Ascending aorta (tissue), 2 donors: ENCODE data around the gene SP9. TPM values are rescaled to one million over a fixed set of nuclear protein-coding genes. Genes with fewer than 3 reads are reported as not detected.
"Not testable (repeated sequence)": the region's sequence is repeated elsewhere in the genome, so short reads cannot be mapped to it uniquely, and the experiment has no call there.

ENCODE experiments used
- DNase-seq, 2 donors: peaks; one replicate each; pipeline ENCODE4 v3.0.0-alpha.2; 2019; ENCODE audit warnings: low spot score in 2 of 2
- H3K27ac ChIP-seq, 2 donors: fragments of 200-600 bp; sonication (generic); one replicate each; pipeline ENCODE4 v1.5.1; 2016 to 2017; ENCODE audit warnings: mild to moderate bottlenecking in 1 of 2
- H3K27me3 ChIP-seq: fragments of 200-600 bp; sonication (generic); one replicate; pipeline ENCODE4 v1.5.1; 2017
- H3K36me3 ChIP-seq, 2 donors: fragments of 200-600 bp; sonication (generic); one replicate each; pipeline ENCODE4 v1.5.1; 2016
- H3K4me1 ChIP-seq, 2 donors: fragments of 200-600 bp; sonication (generic); one replicate each; pipeline ENCODE4 v1.5.1; 2016 to 2017; ENCODE audit warnings: mild to moderate bottlenecking in 1 of 2
- H3K4me3 ChIP-seq, 2 donors: fragments of 200-600 bp; sonication (generic); one replicate each; pipeline ENCODE4 v1.5.1; 2016 to 2017; ENCODE audit warnings: mild to moderate bottlenecking in 1 of 2
- H3K9me3 ChIP-seq, 2 donors: fragments of 200-600 bp; sonication (generic); one replicate each; pipeline ENCODE4 v1.5.1; 2016
- CTCF ChIP-seq, 3 experiments: fragments of 200-600 bp in 2 of 3; fragments of 450-650 bp in 1 of 3; sonication (generic) in 2 of 3; IDR thresholded peaks; one replicate each; pipeline ENCODE4 v1.5.1; 2016 to 2019; ENCODE audit warnings: antibody characterized with exemption in 3 of 3, mild to moderate bottlenecking in 1 of 3, moderate library complexity in 1 of 3
- intact Hi-C: fragments of 100-400 bp; cut with DNase I; formaldehyde crosslinking; loops from one replicate; pipeline ENCODE4 v1.15.1; 2023
- total RNA-seq: library from RNA; depleted of rRNA; stranded (reverse); fragments of >200 nt; gene quantifications from one replicate; pipeline ENCODE4 v1.1.0, GENCODE V29; 2016

The SP9 gene
- total RNA-seq, 1 donor from 2014 or later: not detected

GRCh38 chr2:174362949-174363348, 28.2 kb downstream of the SP9 start:
- DNase-seq: no peak
- Histone ChIP-seq H3K4me1 (no peaks in the 10 kb centered on the region), H3K36me3 (peaks cover 7 to 44% of the 10 kb centered on the region in 2 donors), H3K27ac (no peak overlapping the region), H3K4me3 (no peak overlapping the region), H3K9me3 (no peaks in the 10 kb centered on the region), H3K27me3 (no peaks in the 10 kb centered on the region)
- TF ChIP-seq CTCF (IDR thresholded peaks at IDR 0.05): no peak
- intact Hi-C loops: no loop called here

DNA sequence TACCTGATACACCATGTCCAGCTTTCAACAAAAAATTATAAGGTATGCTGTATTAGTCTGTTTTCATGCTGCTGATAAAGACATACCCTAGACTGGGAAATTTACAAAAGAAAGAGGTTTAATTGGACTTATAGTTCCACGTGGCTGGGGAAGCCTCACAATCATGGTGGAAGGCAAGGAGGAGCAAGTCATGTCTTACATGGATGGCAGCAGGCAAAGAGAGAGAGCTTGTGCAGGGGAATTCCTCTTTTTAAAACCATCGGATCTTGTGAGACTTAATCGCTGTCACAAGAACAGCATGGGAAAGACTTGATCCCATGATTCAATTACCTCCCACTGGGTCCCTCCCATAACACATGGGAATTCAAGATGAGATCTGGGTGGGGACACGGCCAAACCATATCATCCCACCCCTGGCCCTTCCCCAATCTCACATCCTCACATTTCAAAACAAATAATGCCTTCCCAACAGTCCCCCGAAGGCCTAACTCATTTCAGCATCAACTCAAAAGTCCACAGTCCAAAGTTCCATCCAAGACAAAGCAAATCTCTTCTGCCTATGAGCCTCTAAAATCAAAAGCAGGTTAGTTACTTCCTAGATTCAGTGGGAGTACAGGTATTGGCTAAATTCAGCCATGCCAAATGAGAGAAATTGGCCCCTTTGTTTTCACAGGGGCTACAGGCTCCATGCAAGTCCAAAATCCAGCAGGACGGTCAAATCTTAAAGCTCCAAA, 28.9 kb downstream of the SP9 start:
- H3K27me3 ChIP-seq, H3K9me3 ChIP-seq, H3K4me1 ChIP-seq, H3K27ac ChIP-seq, intact Hi-C loops, DNase-seq, H3K4me3 ChIP-seq: not testable (repeated sequence)
- peaks cover 7 to 48% of the 10 kb centered on the region in 2 donors for H3K36me3 ChIP-seq

GRCh38 chr2:174364628-174365027, 29.9 kb downstream of the SP9 start:
- Histone ChIP-seq H3K27ac (no peak overlapping the region), H3K36me3 (peaks cover 7 to 55% of the 10 kb centered on the region in 2 donors), H3K4me3 (no peak overlapping the region), H3K27me3 (no peaks in the 10 kb centered on the region), H3K9me3 (no peaks in the 10 kb centered on the region), H3K4me1 (no peaks in the 10 kb centered on the region)
- intact Hi-C loops: no loop called here
- no peak for TF ChIP-seq CTCF (IDR thresholded peaks at IDR 0.05)
- no peak for DNase-seq

DNA sequence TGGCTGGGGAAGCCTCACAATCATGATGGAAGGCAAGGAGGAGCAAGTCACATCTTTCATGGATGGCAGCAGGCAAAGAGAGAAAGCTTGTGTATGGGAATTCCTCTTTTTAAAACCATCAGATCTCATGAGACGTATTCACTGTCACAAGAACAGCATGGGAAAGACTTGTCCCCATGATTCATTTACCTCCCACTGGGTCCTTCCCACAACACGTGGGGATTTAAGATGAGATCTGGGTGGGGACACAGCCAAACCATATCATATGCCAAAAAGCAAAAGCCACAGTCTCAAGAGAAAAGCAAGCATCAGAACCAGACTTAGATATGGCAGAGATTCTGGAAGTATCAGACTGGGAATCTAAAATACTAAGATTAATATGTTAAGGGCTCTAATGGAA, 30.8 kb downstream of the SP9 start:
- H3K9me3 ChIP-seq: no peaks in the 10 kb centered on the region
- no peak overlapping the region for H3K4me3 ChIP-seq
- DNase-seq: no peak
- TF ChIP-seq CTCF (IDR thresholded peaks at IDR 0.05): no peak
- no peaks in the 10 kb centered on the region for H3K27me3 ChIP-seq
- no peak overlapping the region for H3K27ac ChIP-seq
- peaks cover 10 to 60% of the 10 kb centered on the region in 2 donors for H3K36me3 ChIP-seq
- intact Hi-C loops: no loop called here
- no peaks in the 10 kb centered on the region for H3K4me1 ChIP-seq

- Histone ChIP-seq H3K4me3 (no peak overlapping the region), H3K27ac (no peak overlapping the region), H3K27me3 (no peaks in the 10 kb centered on the region), H3K9me3 (no peaks in the 10 kb centered on the region), H3K4me1 (no peaks in the 10 kb centered on the region), H3K36me3 (peaks cover 10 to 64% of the 10 kb centered on the region in 2 donors)
- DNase-seq: no peak
- intact Hi-C loops: no loop called here
- no peak for TF ChIP-seq CTCF (IDR thresholded peaks at IDR 0.05)
Measured at GRCh38 chr2:174368691-174369090, 33.9 kb downstream of the SP9 start.

DNA sequence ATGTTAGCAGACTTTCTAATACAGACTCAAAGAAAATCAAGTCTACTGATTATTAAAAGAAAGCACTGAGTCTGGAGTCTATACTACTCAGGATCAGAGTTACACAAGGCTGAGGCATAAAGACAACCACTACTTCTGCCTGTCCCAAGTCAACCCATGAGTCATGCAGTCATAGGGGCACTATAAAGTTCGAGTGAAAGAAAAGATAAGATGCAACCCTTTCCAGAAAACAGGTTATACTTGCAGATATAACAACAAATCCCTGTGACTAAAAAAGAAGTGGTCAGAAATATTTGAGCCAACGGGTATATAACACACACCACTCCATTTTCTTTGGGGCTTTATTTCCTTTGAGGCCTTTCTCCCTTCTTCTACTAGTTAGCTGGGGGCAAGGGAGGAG, 42.2 kb downstream of the SP9 start:
- Histone ChIP-seq H3K4me3 (no peak overlapping the region), H3K27ac (no peak overlapping the region), H3K27me3 (no peaks in the 10 kb centered on the region), H3K4me1 (no peaks in the 10 kb centered on the region), H3K9me3 (no peaks in the 10 kb centered on the region), H3K36me3 (peaks cover 50 to 78% of the 10 kb centered on the region in 2 donors)
- no peak for DNase-seq
- intact Hi-C loops: no loop called here
- no peak for TF ChIP-seq CTCF (IDR thresholded peaks at IDR 0.05)
